Measurements from ENCODE around the gene IFNA7.
A peak's percentile ranks its signal among the peaks of the same experiment; 100 is the strongest.
"Not testable (repeated sequence)": the region's sequence is repeated elsewhere in the genome, so short reads cannot be mapped to it uniquely, and the experiment has no call there.

The IFNA7 gene

GRCh38 chr9:21210311-21210710, 8.3 kb upstream of the IFNA7 start:
- TF ChIP-seq CTCF (IDR thresholded peaks at IDR 0.05; ENCODE audit: low read depth, low read length) (no peak), MYC (IDR thresholded peaks at IDR 0.05; ENCODE audit: low read depth, low read length) (no peak), MAX (IDR thresholded peaks at IDR 0.05; ENCODE audit: low read depth, low read length) (no peak), POLR2A (IDR thresholded peaks at IDR 0.05; ENCODE audit: extremely low read depth, insufficient read length) (no peak)
- H3K4me3 ChIP-seq (ENCODE audit: low read depth, low read length), result no peak overlapping the region
- no peak for DNase-seq (ENCODE audit: low read depth)

GRCh38 chr9:21207043-21207442, 5.0 kb upstream of the IFNA7 start, which contains the start of gene IFNA10:
IFNA10 (minus strand) TSS chr9:21207143; CDS start chr9:21207097, 46 bp downstream.
- H3K4me3 ChIP-seq (ENCODE audit: low read depth, low read length); DNase-seq (ENCODE audit: low read depth): not testable (repeated sequence)

- H3K4me3 ChIP-seq (ENCODE audit: low read depth, low read length), result no peak overlapping the region
- TF ChIP-seq POLR2A (IDR thresholded peaks at IDR 0.05; ENCODE audit: extremely low read depth, insufficient read length) (no peak), MYC (IDR thresholded peaks at IDR 0.05; ENCODE audit: low read depth, low read length) (no peak)
- DNase-seq (ENCODE audit: low read depth), result no peak
Observed at GRCh38 chr9:21205204-21205603, 3.2 kb upstream of the IFNA7 start.

- TF ChIP-seq CTCF (IDR thresholded peaks at IDR 0.05; ENCODE audit: low read depth, low read length), result peak; percentile 85
- peak; percentile 65 for DNase-seq (ENCODE audit: low read depth)
- H3K4me3 ChIP-seq (ENCODE audit: low read depth, low read length), result not testable (repeated sequence)
Observed at GRCh38 chr9:21194867-21195776, 6.9 kb downstream of the IFNA7 start.

GRCh38 chr9:21187487-21187886, 14.5 kb downstream of the IFNA7 start, which contains the start of gene IFNA4:
IFNA4 (minus strand) TSS chr9:21187587; CDS start chr9:21187531, 56 bp downstream.
- not testable (repeated sequence) for DNase-seq (ENCODE audit: low read depth); H3K4me3 ChIP-seq (ENCODE audit: low read depth, low read length)

- TF ChIP-seq CTCF (IDR thresholded peaks at IDR 0.05; ENCODE audit: low read depth, low read length), result peak; percentile 90
- peak; percentile 76 for DNase-seq (ENCODE audit: low read depth)
- H3K4me3 ChIP-seq (ENCODE audit: low read depth, low read length), result not testable (repeated sequence)
Observed at GRCh38 chr9:21182810-21183736, 18.9 kb downstream of the IFNA7 start.

GRCh38 chr9:21174671-21175070, 27.3 kb downstream of the IFNA7 start:
- no peak overlapping the region for H3K4me3 ChIP-seq (ENCODE audit: low read depth, low read length)
- no peak for DNase-seq (ENCODE audit: low read depth)
- no peak for TF ChIP-seq POLR2A (IDR thresholded peaks at IDR 0.05; ENCODE audit: extremely low read depth, insufficient read length)
- no peak for TF ChIP-seq MAX (IDR thresholded peaks at IDR 0.05; ENCODE audit: low read depth, low read length)
- no peak for TF ChIP-seq CTCF (IDR thresholded peaks at IDR 0.05; ENCODE audit: low read depth, low read length)
- TF ChIP-seq MYC (IDR thresholded peaks at IDR 0.05; ENCODE audit: low read depth, low read length), result no peak
